K562 (cell line): ENCODE data around the gene TFF3. TPM values are rescaled to one million over a fixed set of nuclear protein-coding genes. Genes with fewer than 3 reads are reported as not detected.

ENCODE experiments used
- ATAC-seq: fragments of 200-7000 bp; cut with Tn5 transposase; 3 replicates; pipeline ENCODE4 v1.9.1; 2020; ENCODE audit warnings: moderate library complexity
- BruUV-seq: library from RNA; stranded (reverse); fragments of 400-500 nt; replicated peaks from 2 replicates; lab custom pipeline; 2021; lab: Mats Ljungman, UMichigan
- CTCF ChIA-PET: fragments of 300-600 bp; formaldehyde crosslinking; extraction: SDS; loops from one replicate; lab custom pipeline; 2021; ENCODE audit warnings: low intra/inter-chr PET ratio; lab: Yijun Ruan, JAX
- POLR2A ChIA-PET: fragments of 300-600, 350-650 bp; sonication (Branson Sonifier 250); formaldehyde crosslinking; extraction: SDS; loops from one replicate; lab custom pipeline; 2021; ENCODE audit warnings: antibody characterized with exemption, inconsistent platforms; lab: Yijun Ruan, JAX
- DNase-seq, 4 experiments: peaks; one replicate each; pipeline versions ENCODE4 v3.0.0 to v3.0.0-alpha.2; 2011 to 2018; ENCODE audit warnings: low spot score in 3 of 4, mixed read lengths in 3 of 4; ENCODE audit errors: extremely low read depth in 1 of 4
- FAIRE-seq: peaks from 2 replicates; lab custom pipeline; 2011; peaks lifted over from hg19 to GRCh38; lab: Jason Lieb, UNC
- H2AFZ ChIP-seq: 2 replicates; pipeline ENCODE4 v1.6.0; 2011; ENCODE audit warnings: low read depth, low read length, control low read depth, inconsistent platforms
- H3K27ac ChIP-seq: fragments of 200-600 bp; 3 replicates; pipeline ENCODE4 v1.8.0; 2011; ENCODE audit warnings: low read depth, mild to moderate bottlenecking, control low read depth, inconsistent platforms, low read length, moderate library complexity, mixed read lengths; ENCODE audit errors: extremely low read depth
- H3K27me3 ChIP-seq, 2 experiments: fragments of 300-600 bp in 1 of 2; 2 replicates in 1 of 2; 3 replicates in 1 of 2; pipeline versions ENCODE4 v1.6.0 to v1.8.0; 2011; ENCODE audit warnings: inconsistent platforms in 2 of 2, low read length in 2 of 2, mild to moderate bottlenecking in 1 of 2, mixed read lengths in 1 of 2, moderate library complexity in 1 of 2; ENCODE audit not compliant: control insufficient read depth in 2 of 2, insufficient read depth in 2 of 2
- H3K36me3 ChIP-seq: fragments of 300-600 bp; 3 replicates; pipeline ENCODE4 v1.8.0; 2011; ENCODE audit warnings: mild to moderate bottlenecking, low read length, inconsistent platforms; ENCODE audit not compliant: control insufficient read depth, insufficient read depth
- H3K4me1 ChIP-seq, 2 experiments: fragments of 200-600 bp in 1 of 2; replicated peaks in 1 of 2; 2 replicates in 1 of 2; 3 replicates in 1 of 2; pipeline versions ENCODE4 v1.5.1 to v1.8.0; 2011; ENCODE audit warnings: inconsistent platforms in 2 of 2, low read length in 2 of 2, mild to moderate bottlenecking in 1 of 2, mixed read lengths in 1 of 2, moderate library complexity in 1 of 2; ENCODE audit not compliant: control insufficient read depth in 2 of 2, insufficient read depth in 2 of 2
- H3K4me2 ChIP-seq: 2 replicates; pipeline ENCODE4 v1.6.1; 2011; ENCODE audit warnings: low read length, control low read depth, inconsistent platforms, mixed read lengths; ENCODE audit not compliant: insufficient read depth
- H3K4me3 ChIP-seq: fragments of 200-600 bp; sonication (generic), shearing (Covaris generic); 2 replicates; pipeline ENCODE4 v1.5.1; 2016; ENCODE audit warnings: control low read depth, inconsistent platforms
- H3K79me2 ChIP-seq: fragments of 200-600 bp; 3 replicates; pipeline ENCODE4 v1.8.0; 2011; ENCODE audit warnings: low read length, inconsistent platforms; ENCODE audit not compliant: control insufficient read depth, insufficient read depth
- H3K9ac ChIP-seq, 2 experiments: 2 replicates each; pipeline versions ENCODE4 v1.6.0 to v1.6.1; 2011; ENCODE audit warnings: low read depth in 2 of 2, low read length in 2 of 2, control low read depth in 1 of 2, inconsistent platforms in 1 of 2, mild to moderate bottlenecking in 1 of 2, mixed read lengths in 1 of 2; ENCODE audit not compliant: insufficient read depth in 1 of 2
- H3K9me1 ChIP-seq: one replicate; pipeline ENCODE4 v1.6.0; 2011; ENCODE audit warnings: inconsistent platforms, mild to moderate bottlenecking, low read length, moderate library complexity; ENCODE audit not compliant: control insufficient read depth, insufficient read depth
- H3K9me3 ChIP-seq: replicated peaks from 2 replicates; pipeline ENCODE4 v1.5.1; 2011; ENCODE audit warnings: low read depth, low read length, inconsistent platforms; ENCODE audit not compliant: control insufficient read depth, insufficient read depth
- H4K20me1 ChIP-seq: replicated peaks from 2 replicates; pipeline ENCODE4 v1.6.1; 2011; ENCODE audit warnings: low read length, inconsistent platforms, mixed read lengths; ENCODE audit not compliant: control insufficient read depth, insufficient read depth
- GTF2F1 ChIP-seq: IDR thresholded peaks from 2 replicates; pipeline ENCODE4 v1.6.1; 2011; ENCODE audit warnings: low read depth, low read length, improper control_type of control experiment
- MAZ ChIP-seq, 2 experiments: fragments of 450-650 bp in 1 of 2; sonication (generic) in 1 of 2; formaldehyde crosslinking; IDR thresholded peaks in 1 of 2; conservative IDR thresholded peaks in 1 of 2; 2 replicates each; pipeline versions ENCODE4 v1.4.0 to v1.5.0; 2020; ENCODE audit warnings: mild to moderate bottlenecking in 1 of 2, missing genetic modification reagents in 1 of 2
- XRCC5 ChIP-seq: fragments of 200-400 bp; formaldehyde crosslinking; IDR thresholded peaks from 2 replicates; pipeline ENCODE4 v1.6.1; 2017; ENCODE audit warnings: low read depth, mild to moderate bottlenecking, low read length
- ZBTB7A ChIP-seq: IDR thresholded peaks from 2 replicates; pipeline ENCODE4 v1.6.1; 2011; ENCODE audit warnings: low read depth, mild to moderate bottlenecking, low read length, moderate library complexity, borderline replicate concordance; ENCODE audit not compliant: control insufficient read depth
- ZBTB8A ChIP-seq: fragments of 450-650 bp; IDR thresholded peaks from 2 replicates; pipeline ENCODE4 v1.6.1; 2018; ENCODE audit warnings: mild to moderate bottlenecking, moderate library complexity; ENCODE audit not compliant: partially characterized antibody
- ZFPM2 ChIP-seq: fragments of 250-450 bp; sonication (Bioruptor Pico); IDR thresholded peaks from 2 replicates; pipeline ENCODE4 v1.5.1; 2022; ENCODE audit warnings: mild to moderate bottlenecking
- ZNF436 ChIP-seq: fragments of 250-450, 450-650 bp; sonication (Bioruptor Pico); formaldehyde crosslinking; IDR thresholded peaks from 2 replicates; pipeline ENCODE4 v1.7.0; 2020; ENCODE audit warnings: mild to moderate bottlenecking
- WGBS: fragments of 100-300 bp; shearing (Covaris generic); methylation state at CpG from one replicate; pipeline ENCODE4 v1.1.6; 2016; ENCODE audit warnings: low coverage, mixed read lengths; ENCODE audit not compliant: insufficient coverage; ENCODE audit errors: missing lambda C conversion rate; 5-methylcytosine and 5-hydroxymethylcytosine counted together
- in situ Hi-C: fragments of 300-500 bp; cut with MboI; formaldehyde crosslinking; loops from 4 replicates; pipeline ENCODE4 v1.15.0; 2018; ENCODE audit warnings: inconsistent platforms, mixed read lengths
- intact Hi-C: fragments of 100-400 bp; cut with micrococcal nuclease; formaldehyde crosslinking; loops from 2 replicates; pipeline ENCODE4 v1.14.2; 2022
- polyA plus RNA-seq, 8 experiments: library from polyadenylated mRNA; depleted of rRNA in 4 of 8; stranded (reverse) in 5 of 8; unstranded in 3 of 8; fragments of >200 nt; fragmentation: Nextera tagmentation in 2 of 8; fragmentation: Illumina TruSeq in 1 of 8; extraction: Ambion mirVana in 2 of 8; extraction: Trizol in 1 of 8; gene quantifications; 2 replicates each; pipeline versions ENCODE4 v1.2.1 to v1.2.3, GENCODE V29; 2011 to 2014; ENCODE audit warnings: inconsistent platforms in 1 of 8, missing spikeins in 1 of 8
- total RNA-seq, 7 experiments: library from RNA; depleted of rRNA in 6 of 7; stranded (reverse); fragments of >200 nt in 6 of 7; fragmentation: Illumina TruSeq in 2 of 7; extraction: Trizol in 2 of 7; gene quantifications; 2 replicates each; pipeline versions ENCODE4 v1.2.1 to v1.2.3, GENCODE V29; 2011 to 2021; ENCODE audit warnings: low replicate concordance in 1 of 7
- TF ChIP-seq, protein P1 (sequence below): sonication (generic); formaldehyde crosslinking; IDR thresholded peaks from 2 replicates; pipeline ENCODE4 v1.8.0; 2023; ENCODE audit warnings: mild to moderate bottlenecking, missing genetic modification reagents
- TF ChIP-seq, protein P2 (sequence below): sonication (generic); formaldehyde crosslinking; IDR thresholded peaks from 2 replicates; pipeline ENCODE4 v1.8.0; 2022; ENCODE audit warnings: mild to moderate bottlenecking, missing genetic modification reagents

The TFF3 gene
- total and polyA plus RNA-seq, 9 of the 15 experiments (the other 6 are each of a cell fraction or from before 2014, with no cell fraction given) = 0.78 TPM; not detected in 8

DNA sequence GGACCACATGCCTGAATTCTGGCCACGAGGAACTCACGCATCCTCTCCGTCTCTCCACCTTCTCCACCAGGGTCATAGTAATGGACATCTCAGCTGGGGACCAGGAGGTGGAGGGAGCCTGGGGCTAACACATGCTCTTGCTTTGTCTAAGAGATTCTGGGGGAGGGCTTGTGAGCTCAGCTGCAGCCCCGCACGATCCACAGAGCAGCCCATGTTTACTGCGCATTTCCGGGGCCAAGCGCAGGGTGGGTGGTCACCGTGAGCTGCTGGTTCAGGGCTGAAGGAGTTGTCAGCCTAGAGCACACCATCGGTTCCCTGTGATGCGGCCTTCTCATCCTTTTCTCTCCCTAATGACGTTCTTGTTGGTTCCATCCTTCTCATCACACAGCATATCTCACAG, 43.1 kb upstream of the TFF3 start:
- TF ChIP-seq MAZ (CRISPR knock-in tag; conservative IDR thresholded peaks at IDR 0.05 in 1 of 2, IDR thresholded peaks at IDR 0.05 in 1 of 2) (no peak), ZFPM2 (CRISPR knock-in tag) (no peak)
- TF ChIP-seq, all 486 proteins: peak for 0
- Histone ChIP-seq H3K9me1 (no peaks in the 10 kb centered on the region), H3K27me3 (peaks cover 22 to 61% of the 10 kb centered on the region in 2 experiments), H4K20me1 (no peaks in the 10 kb centered on the region; the same call in 1 of the 2 replicates), H3K79me2 (no peaks in the 10 kb centered on the region), H3K27ac (no peak overlapping the region), H3K4me2 (no peak overlapping the region), H3K4me3 (no peak overlapping the region), H3K4me1 (no peaks in the 10 kb centered on the region; a peak in 1 of 5 replicates), H3K9me3 (0 out of 2 replicates have a peak, but pooled peaks cover 2% of the 10 kb centered on the region), H3K36me3 (no peaks in the 10 kb centered on the region), H2AFZ (no peak overlapping the region), H3K9ac (no peak overlapping the region)
- intact Hi-C loops = no loop called here
- FAIRE-seq (no peak), ATAC-seq (no peak), DNase-seq (no peak)
- 1% methylated on average over 12 of the region's 12 CpGs for WGBS
- ChIA-PET POLR2A (interaction anchor here (1.2 kb wide), 1 partner anchor 18 kb away, joined by 3 read pairs; no protein-coding TSS in a partner anchor), CTCF (no interaction called here)
- BruUV-seq = no TSS peak
- in situ Hi-C loops = no loop called here

DNA sequence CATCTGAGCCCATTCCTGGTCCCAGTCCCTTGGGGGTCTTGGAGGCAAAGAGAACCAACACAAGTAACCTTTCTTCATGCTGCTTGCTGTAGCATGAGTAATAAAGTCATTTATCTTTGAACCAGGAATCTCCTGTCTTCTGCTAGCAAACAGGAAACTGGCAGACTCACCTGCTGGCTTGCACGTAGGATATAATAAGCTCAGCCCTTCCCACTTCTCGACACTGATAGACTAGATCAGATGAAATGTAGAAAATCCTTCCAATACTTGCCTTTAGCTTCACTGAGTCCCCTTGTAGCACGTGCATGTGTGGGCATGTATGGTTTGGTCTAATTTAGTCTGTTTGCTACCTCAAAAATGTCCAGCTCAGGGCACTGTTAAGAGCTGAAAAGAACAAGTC, 42.1 kb upstream of the TFF3 start:
- BruUV-seq = no TSS peak
- TF ChIP-seq ZNF436 (CRISPR knock-in tag) = no peak
- TF ChIP-seq, protein P1, sequence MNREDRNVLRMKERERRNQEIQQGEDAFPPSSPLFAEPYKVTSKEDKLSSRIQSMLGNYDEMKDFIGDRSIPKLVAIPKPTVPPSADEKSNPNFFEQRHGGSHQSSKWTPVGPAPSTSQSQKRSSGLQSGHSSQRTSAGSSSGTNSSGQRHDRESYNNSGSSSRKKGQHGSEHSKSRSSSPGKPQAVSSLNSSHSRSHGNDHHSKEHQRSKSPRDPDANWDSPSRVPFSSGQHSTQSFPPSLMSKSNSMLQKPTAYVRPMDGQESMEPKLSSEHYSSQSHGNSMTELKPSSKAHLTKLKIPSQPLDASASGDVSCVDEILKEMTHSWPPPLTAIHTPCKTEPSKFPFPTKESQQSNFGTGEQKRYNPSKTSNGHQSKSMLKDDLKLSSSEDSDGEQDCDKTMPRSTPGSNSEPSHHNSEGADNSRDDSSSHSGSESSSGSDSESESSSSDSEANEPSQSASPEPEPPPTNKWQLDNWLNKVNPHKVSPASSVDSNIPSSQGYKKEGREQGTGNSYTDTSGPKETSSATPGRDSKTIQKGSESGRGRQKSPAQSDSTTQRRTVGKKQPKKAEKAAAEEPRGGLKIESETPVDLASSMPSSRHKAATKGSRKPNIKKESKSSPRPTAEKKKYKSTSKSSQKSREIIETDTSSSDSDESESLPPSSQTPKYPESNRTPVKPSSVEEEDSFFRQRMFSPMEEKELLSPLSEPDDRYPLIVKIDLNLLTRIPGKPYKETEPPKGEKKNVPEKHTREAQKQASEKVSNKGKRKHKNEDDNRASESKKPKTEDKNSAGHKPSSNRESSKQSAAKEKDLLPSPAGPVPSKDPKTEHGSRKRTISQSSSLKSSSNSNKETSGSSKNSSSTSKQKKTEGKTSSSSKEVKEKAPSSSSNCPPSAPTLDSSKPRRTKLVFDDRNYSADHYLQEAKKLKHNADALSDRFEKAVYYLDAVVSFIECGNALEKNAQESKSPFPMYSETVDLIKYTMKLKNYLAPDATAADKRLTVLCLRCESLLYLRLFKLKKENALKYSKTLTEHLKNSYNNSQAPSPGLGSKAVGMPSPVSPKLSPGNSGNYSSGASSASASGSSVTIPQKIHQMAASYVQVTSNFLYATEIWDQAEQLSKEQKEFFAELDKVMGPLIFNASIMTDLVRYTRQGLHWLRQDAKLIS (CRISPR knock-in tag) = no peak
- TF ChIP-seq, protein P2, sequence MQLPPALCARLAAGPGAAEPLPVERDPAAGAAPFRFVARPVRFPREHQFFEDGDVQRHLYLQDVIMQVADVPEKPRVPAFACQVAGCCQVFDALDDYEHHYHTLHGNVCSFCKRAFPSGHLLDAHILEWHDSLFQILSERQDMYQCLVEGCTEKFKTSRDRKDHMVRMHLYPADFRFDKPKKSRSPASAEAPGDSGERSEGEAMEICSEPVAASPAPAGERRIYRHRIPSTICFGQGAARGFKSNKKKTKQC (CRISPR knock-in tag) = no peak
- no peak for TF ChIP-seq XRCC5
- TF ChIP-seq GTF2F1 = no peak
- no peak for TF ChIP-seq ZBTB8A
- no peak for TF ChIP-seq ZBTB7A

More for the DNA sequence above, 42.1 kb upstream of the TFF3 start:
- Histone ChIP-seq H3K27ac (no peak overlapping the region), H4K20me1 (no peaks in the 10 kb centered on the region; the same call in 1 of the 2 replicates), H3K4me2 (no peak overlapping the region), H3K9ac (no peak overlapping the region), H3K79me2 (no peaks in the 10 kb centered on the region), H3K9me3 (0 out of 2 replicates have a peak, but pooled peaks cover 2% of the 10 kb centered on the region), H3K9me1 (no peaks in the 10 kb centered on the region), H2AFZ (no peak overlapping the region), H3K4me1 (no peaks in the 10 kb centered on the region; a peak in 1 of 5 replicates), H3K36me3 (no peaks in the 10 kb centered on the region), H3K4me3 (no peak overlapping the region), H3K27me3 (peaks cover 19 to 62% of the 10 kb centered on the region in 2 experiments)
- ATAC-seq (no peak), DNase-seq (no peak), FAIRE-seq (no peak)
- in situ Hi-C loops = no loop called here
- ChIA-PET CTCF (no interaction called here), POLR2A (no interaction called here)
- intact Hi-C loops = no loop called here
- 5% methylated on average over 3 of the region's 3 CpGs for WGBS
